Measurements from ENCODE around the gene PTPRE. TPM values are rescaled to one million over a fixed set of nuclear protein-coding genes. Genes with fewer than 3 reads are reported as not detected.
A peak's percentile ranks its signal among the peaks of the same experiment; 100 is the strongest.

PTPRE gene
- total RNA-seq, 6 experiments from 2014 or later = 2.3 to 9.2 (median 2.7) TPM

DNA sequence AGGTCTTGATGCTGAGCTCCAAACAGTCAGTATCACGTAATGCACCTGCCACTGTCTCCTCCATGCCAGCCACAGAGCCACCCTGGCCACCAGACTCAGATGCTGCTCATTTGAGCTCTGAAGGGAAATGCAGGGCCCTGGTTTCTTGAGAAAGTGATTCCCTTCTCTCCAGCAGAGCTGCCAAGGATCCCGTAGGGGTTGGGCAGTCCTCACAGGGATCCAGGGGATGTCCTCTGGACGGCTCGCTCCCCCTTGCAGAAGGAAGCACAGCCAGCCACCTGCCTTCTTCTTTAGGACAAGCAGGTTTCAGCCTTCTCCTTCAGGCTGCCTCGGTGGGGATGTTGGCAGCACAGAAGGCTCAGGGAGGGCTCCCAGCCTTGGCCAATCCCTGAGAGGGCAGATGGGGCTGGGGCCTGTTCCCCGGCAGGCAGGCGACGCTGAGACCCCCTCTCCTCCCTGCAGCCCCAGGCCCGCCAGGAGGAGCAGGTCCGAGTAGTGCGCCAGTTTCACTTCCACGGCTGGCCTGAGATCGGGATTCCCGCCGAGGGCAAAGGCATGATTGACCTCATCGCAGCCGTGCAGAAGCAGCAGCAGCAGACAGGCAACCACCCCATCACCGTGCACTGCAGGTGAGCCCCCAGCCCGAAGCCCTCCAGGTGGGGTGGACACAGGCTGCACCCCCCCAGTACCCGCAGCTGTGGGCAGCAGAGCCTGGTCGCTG lies 170.4 kb downstream of the PTPRE start:
- Histone ChIP-seq H3K27ac (no peak overlapping the region), H3K27me3 (peaks cover 0 to 2% of the 10 kb centered on the region in 2 donors), H3K36me3 (no peaks in the 10 kb centered on the region), H3K9me3 (no peaks in the 10 kb centered on the region), H3K4me1 (no peaks in the 10 kb centered on the region), H3K4me3 (no peak overlapping the region)
- TF ChIP-seq, protein P1, sequence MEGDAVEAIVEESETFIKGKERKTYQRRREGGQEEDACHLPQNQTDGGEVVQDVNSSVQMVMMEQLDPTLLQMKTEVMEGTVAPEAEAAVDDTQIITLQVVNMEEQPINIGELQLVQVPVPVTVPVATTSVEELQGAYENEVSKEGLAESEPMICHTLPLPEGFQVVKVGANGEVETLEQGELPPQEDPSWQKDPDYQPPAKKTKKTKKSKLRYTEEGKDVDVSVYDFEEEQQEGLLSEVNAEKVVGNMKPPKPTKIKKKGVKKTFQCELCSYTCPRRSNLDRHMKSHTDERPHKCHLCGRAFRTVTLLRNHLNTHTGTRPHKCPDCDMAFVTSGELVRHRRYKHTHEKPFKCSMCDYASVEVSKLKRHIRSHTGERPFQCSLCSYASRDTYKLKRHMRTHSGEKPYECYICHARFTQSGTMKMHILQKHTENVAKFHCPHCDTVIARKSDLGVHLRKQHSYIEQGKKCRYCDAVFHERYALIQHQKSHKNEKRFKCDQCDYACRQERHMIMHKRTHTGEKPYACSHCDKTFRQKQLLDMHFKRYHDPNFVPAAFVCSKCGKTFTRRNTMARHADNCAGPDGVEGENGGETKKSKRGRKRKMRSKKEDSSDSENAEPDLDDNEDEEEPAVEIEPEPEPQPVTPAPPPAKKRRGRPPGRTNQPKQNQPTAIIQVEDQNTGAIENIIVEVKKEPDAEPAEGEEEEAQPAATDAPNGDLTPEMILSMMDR (IDR thresholded peaks at IDR 0.05) = no peak
- no peak for TF ChIP-seq POLR2A (IDR thresholded peaks at IDR 0.05)
- WGBS (ENCODE audit: insufficient coverage, low coverage, low lambda C conversion rate, missing lambda C conversion rate) = 80% methylated on average over 3 of the region's 21 CpGs
- intact Hi-C loops (cut with DNase I) = loop anchor here in 1 of 2 donors (10.0 kb wide), 2 partner anchors 67 to 173 kb away; partner anchors contain the start of gene PTPRE
- ATAC-seq = peak in 1 of 4 donors; percentile 14
- DNase-seq = peak in 1 of 3 donors; percentile 43

DNA sequence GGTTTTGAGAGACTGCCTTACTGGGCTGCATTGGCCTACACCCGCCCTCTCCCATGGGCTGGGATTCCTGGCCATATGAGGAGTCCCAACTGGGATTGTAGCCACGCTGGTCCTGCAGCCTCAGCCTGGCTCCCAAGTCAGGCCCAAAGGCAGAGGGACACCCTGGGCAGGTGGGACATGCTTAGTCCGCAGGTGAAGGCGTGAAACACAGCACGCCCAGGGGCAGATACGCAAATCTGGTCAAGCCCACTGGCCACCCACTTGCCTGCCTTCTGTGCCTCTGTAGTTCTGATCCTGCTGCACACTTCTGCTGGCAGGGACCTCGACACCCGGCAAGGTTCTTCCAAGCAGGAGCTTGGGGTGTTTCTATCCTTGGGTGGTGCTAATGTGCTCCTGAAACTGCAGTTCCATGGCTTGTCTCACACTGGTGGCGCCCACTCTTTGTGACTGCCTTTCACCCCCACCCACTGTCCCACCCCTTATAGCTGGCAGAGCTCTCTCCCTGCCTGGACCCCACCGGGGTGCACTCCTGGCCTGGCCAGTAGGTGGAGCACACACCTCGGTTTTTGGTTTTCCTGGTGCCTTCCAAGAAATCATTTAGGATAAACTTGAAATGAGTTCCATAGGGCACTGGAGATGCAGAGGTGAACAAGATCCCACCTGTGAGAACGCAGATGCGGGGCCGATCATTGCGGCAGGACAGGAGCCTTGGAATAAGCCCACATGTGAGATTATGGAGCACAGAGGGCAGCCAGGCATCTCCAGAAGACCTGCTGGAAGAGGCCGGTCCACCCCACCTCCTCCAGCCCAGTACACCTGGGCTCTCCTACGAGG lies 171.4 kb downstream of the PTPRE start:
- no peaks in the 10 kb centered on the region for H3K4me1 ChIP-seq
- H3K27me3 ChIP-seq = peaks cover 0 to 8% of the 10 kb centered on the region in 2 donors
- H3K27ac ChIP-seq = no peak overlapping the region
- 40% methylated on average over 8 of the region's 17 CpGs for WGBS (ENCODE audit: insufficient coverage, low coverage, low lambda C conversion rate, missing lambda C conversion rate)
- ATAC-seq (peak; percentile 82 to 92 (median 86)), DNase-seq (peak in 2 of 3 donors; percentile 47 to 60)
- intact Hi-C loops (cut with DNase I) = loop anchor here in 1 of 2 donors (10.0 kb wide), 2 partner anchors 66 to 174 kb away; partner anchors contain the start of gene PTPRE
- no peak overlapping the region for H3K4me3 ChIP-seq
- H3K9me3 ChIP-seq = no peaks in the 10 kb centered on the region
- H3K36me3 ChIP-seq = no peaks in the 10 kb centered on the region
- TF ChIP-seq, protein P1 (IDR thresholded peaks at IDR 0.05) = peak; percentile 63 to 74 (median 70)
- no peak for TF ChIP-seq POLR2A (IDR thresholded peaks at IDR 0.05)

DNA sequence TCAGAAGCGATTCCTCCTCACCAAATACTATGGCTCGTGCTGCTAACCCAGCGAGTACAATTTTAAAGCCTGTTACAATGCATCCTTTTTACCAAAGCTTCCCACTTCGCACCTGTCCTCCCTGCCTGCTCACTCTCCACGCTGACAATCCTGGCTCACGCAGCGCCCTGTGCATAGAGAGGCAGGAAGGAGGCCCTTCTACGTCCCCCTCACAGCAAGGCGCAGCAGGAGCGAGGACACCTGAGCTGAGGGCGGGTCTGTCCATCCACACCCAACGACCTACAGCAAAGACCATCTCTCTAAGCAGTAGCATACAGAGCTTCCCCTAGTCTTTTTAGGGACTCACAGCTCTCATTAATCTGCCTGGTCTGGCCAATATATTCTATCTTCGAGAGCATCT lies 173.3 kb downstream of the PTPRE start:
- Histone ChIP-seq H3K4me3 (no peak overlapping the region), H3K9me3 (no peaks in the 10 kb centered on the region), H3K27me3 (peaks cover 0 to 8% of the 10 kb centered on the region in 2 donors), H3K4me1 (no peaks in the 10 kb centered on the region), H3K27ac (no peak overlapping the region), H3K36me3 (no peaks in the 10 kb centered on the region)
- 56% methylated on average over 10 of the region's 13 CpGs for WGBS (ENCODE audit: insufficient coverage, low coverage, low lambda C conversion rate, missing lambda C conversion rate)
- TF ChIP-seq, protein P1 (IDR thresholded peaks at IDR 0.05) = no peak
- intact Hi-C loops (cut with DNase I) = loop anchor here in 1 of 2 donors (5.0 kb wide), 1 partner anchor 67 kb away; no protein-coding TSS in a partner anchor
- no peak for ATAC-seq
- DNase-seq = peak in 2 of 3 donors; percentile 19 to 31

DNA sequence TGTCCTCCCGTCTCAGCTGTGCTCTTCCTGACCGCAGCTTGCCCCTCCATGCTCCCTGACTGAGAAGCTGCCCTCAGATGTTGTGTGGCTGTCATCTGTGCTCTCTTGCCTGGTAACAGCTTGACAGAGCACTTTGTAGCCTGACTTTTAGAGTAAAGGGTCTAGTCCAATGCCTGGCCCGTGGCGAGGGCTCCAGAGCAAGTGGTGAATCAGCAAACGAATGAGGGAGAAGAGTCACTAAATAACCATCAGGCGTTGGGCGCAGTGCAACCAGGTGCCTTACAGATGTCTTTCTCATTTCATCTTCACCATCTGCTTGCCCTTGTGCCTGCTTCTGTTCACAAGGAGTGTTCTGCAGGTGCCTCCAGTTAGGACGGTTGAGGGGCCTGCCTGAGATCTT lies 173.7 kb downstream of the PTPRE start:
- peaks cover 0 to 8% of the 10 kb centered on the region in 2 donors for H3K27me3 ChIP-seq
- H3K27ac ChIP-seq = no peak overlapping the region
- no peaks in the 10 kb centered on the region for H3K36me3 ChIP-seq
- no peak for ATAC-seq
- intact Hi-C loops (cut with DNase I) = loop anchor here in 1 of 2 donors (5.0 kb wide), 1 partner anchor 67 kb away; no protein-coding TSS in a partner anchor
- no peaks in the 10 kb centered on the region for H3K9me3 ChIP-seq
- no peaks in the 10 kb centered on the region for H3K4me1 ChIP-seq
- 85% methylated on average over 4 of the region's 8 CpGs for WGBS (ENCODE audit: insufficient coverage, low coverage, low lambda C conversion rate, missing lambda C conversion rate)
- peak in 2 of 3 donors; percentile 19 to 24 for DNase-seq
- no peak overlapping the region for H3K4me3 ChIP-seq
- TF ChIP-seq POLR2A (IDR thresholded peaks at IDR 0.05) = no peak
- TF ChIP-seq, protein P1 (IDR thresholded peaks at IDR 0.05) = no peak

Data from right lobe of liver (tissue), 6 donors.